GM20431 (cell line): ENCODE measurements around the gene KLHDC8A.
"Not testable (repeated sequence)": the region's sequence is repeated elsewhere in the genome, so short reads cannot be mapped to it uniquely, and the experiment has no call there.

Experiments used
- in situ Hi-C: fragments of 300-500 bp; cut with MseI, MboI; formaldehyde crosslinking; loops from one replicate; pipeline ENCODE4 v1.15.0; 2020; ENCODE audit warnings: low sequenced_read_pairs; ENCODE audit not compliant: unreplicated experiment

Gene KLHDC8A

DNA sequence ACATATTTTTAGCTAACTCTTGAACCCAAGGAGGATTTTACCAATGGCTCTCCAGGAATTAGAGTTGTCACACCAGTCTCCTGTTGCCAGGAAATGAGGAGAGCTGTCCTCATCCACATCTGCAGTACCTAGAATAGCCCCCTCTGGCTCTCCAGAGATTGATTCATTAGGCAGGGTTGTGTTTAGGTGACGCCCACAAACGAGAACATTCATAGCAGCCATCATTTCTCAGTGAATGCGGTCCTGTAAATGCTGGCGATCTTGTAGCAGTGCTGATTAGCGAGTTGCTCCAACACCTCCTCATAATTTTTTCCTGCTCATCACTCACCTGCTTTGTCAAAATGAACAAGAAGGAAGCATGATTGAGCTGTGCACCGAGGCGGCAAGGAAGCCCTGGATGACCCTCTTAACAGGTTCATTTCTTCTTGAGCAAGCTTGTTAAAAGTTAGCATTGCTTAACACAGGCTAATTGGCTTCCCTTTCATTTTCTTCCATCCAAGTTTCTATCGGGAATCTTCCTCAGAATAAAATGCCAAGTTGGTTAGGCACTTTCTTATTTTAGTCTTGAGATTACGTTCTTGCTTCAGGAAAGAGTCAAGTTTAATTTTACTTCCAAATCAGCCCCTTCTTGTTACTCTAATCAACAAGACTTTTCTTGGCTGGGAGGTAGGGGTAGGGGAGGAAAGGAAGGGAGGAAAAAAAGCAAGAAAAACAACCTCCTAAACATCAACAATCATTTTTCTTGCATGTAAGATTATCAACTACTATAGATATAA is 16.5 kb upstream of the KLHDC8A start:
- in situ Hi-C loops, result no loop called here

DNA sequence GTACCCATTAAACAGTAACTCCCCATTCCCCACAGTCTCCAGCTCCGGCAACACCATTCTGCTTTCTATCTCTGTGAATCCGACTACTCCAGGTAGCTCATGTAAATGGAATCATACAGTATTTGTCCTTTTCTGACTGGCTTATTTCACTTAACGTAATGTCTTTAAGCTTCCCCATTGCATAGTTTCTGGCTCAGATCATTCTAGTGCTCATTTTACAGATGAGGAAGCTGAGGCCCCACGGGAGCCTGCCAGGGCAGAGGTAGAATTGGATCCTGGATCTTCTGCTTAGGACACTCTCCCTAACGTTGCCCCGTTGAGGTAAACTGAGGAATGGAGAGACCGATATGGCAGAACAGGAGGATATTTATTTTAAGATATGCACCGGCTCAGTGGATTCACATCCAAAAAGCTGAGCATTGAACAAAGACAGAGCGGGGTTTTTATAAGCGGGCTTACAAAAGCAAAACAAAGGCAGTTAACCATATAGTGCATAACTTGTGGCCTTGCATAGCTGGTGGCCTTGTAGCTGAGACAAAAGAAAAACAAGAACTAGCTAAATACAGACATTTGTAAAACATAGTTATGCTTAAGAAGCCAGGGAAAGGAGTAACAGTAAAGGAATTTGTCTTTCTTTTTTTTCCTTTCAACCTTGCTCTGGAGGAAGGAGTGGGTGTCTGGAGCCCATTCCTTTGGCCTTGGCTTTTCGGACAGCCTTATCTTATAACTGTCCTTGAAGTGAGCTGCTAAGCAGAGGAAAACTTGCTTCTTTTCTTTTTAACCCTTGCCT is 15.3 kb upstream of the KLHDC8A start:
- in situ Hi-C loops, result no loop called here

DNA sequence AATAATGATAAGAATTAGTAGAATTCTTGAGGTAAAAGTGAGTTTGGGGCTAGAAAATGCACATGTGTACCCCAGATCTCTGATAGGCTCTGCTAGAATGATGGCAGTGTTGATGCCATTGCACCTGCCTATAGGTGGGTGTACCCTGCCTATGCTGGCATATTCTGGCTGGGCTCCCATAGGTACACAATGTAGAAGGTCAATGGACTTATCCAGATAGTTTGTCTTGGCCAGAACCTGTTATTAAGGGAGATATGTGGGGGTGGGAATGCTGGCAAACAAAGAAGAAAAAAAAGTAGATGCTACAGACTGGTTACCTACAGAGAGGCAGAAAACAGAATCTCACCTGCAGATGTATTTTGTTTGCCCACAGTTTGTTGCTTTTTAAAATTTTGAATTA is 14.1 kb upstream of the KLHDC8A start:
- in situ Hi-C loops, result no loop called here

DNA sequence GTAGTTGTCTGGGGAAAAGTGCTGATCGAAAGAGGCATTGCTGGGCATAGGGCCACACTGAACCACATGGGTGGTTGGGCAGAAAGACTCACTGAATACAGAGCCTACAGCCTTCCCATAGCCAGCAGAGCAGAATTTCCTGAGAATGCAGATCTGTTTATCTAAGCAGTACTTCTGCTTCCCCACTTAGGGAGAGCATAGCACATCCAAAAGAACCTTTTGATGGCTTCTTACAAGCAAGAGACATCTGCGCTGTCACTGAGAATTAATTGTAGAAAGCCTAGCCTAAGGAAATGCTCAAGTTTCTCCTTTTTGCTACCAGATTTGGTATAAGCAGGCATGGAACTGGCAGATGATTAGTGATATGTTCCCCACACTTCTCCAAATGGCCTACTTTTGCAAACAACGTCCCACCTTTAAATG is 13.0 kb upstream of the KLHDC8A start:
- in situ Hi-C loops, result no loop called here

DNA sequence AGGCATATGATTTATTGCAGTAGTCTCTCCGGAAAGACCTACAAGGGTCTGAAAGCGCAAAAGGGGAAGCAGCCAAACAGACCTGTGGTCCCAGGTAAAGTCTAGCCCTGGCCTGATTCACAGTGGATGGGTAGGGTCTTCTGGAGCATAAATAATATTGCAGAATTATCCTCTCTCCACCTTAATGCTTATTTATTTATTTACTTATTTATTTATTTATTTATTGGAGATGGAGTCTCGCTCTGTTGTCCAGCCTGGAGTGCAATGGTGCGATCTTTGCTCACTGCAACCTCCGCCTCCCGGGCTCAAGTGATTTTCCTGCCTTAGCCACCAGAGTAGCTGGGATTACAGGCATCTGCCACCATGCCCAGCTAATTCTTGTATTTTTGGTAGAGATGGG is 11.8 kb upstream of the KLHDC8A start:
- in situ Hi-C loops, result no loop called here

DNA sequence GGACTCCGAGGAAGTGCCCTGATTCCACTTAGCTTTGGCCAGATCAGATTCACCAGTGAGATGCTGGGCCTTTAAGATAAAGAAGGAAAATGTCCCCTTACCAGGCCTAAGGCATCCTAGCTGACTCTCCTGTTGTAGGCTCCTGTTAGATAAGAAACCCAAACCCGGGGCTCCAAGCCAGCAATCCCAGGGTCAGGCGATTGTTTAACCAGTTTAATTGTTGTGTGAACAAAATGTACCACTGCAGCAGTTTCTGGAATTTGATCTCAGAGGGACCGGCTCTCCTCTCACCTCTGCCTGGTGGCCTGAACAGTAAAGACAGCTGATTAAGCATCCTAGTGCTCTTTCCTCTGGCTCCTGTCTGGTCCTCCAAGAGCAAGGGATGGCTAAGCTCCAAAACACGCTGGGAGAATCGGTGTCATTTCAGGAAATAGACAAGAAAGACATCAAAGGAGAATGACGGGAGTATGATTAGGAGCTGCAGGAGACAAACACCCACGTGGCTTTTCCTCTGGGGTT is 9.3 kb upstream of the KLHDC8A start:
- in situ Hi-C loops, result no loop called here

DNA sequence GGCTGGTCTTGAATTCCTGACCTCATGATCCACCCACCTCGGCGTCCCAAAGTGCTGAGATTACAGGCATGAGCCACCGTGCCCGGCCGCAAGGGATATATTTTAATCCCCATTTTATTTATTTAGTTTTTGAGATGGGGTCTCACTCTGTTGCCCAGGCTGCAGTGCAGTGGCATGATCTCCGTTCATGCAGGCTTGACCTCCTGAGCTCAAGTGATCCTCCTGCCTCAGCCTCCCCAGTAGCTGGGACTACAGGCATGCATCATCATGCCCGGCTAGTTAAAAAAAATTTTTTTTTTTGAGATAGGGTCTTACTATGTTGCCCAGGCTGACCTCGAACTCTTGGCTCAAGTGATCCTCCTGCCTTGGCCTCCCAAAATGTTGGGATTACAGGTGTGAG is 8.4 kb upstream of the KLHDC8A start:
- in situ Hi-C loops, result not testable (repeated sequence)

DNA sequence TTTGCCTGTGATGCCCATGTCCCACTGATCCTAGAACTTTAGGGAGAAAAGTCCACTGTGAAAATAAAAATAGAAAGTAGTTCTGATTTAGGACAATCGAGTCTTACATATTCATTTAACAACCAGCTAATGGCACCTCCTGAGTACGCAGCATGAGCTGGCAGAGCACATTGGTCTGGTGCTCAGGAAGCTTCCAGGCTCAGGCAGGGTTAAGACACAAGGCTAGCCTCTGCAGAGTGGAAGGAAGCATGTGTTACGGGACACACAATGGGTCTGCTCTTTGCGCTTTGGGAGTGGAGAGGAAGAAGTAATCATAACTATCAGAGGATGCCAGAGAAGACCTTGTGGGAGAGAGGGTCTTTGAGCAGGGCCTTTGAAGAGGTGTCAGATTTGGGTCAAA is 4.2 kb upstream of the KLHDC8A start:
- in situ Hi-C loops, result no loop called here

DNA sequence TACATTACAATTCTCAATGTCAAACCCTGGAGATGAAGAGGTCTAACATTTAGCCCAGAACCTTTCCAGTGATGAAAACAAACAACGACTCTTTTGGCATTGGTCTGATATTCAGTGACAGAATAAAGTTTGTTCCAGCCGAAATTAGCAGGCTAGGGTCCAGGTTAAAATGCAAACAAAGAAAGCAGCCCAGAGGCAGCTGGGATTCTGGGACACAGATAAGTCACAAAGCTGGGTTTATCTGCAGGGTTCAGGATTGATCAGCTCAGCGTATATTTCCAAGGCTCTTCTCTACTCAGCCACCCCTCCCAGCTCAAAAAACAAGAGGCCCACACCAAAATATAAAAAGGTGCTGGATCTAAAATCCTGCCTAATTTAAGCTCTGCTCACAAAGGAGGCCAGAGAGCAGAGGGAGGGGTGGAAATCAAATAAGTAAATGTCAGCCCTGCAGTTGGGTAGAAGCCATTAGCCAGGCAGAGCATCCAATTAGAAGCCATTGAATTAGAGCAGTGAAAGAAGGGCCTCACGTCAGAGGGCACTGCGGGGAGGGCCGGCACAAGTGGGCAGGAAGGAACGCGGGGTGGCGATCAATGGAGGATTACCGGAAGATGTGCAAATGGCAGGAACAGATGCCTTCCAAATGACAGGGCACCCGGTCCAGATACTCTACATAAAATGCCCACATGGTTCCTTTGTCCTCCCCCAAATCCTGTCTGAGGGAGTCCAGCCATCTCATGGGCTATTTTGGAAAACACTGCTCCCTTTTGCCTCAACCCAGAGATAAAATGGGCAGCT is 3.2 kb upstream of the KLHDC8A start:
- in situ Hi-C loops, result no loop called here

DNA sequence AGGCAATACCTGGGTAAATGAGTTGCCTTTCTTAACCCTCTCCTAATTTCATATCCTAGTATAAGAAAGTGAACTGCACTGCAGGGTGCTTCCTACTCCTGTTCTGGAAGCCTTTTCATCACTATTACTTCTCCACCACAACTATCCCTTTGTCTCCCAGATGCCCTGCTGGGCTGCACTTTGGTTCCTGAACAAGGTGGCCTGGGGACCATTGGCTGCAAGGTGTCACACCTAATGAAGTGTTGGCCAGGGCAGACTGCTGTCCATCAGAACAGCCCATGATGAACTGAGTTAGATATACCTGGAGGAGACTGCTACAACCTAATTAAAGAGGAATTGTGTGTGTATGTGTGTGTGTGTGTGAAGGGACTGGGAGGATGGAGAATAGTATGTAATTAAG is 1.9 kb upstream of the KLHDC8A start:
- in situ Hi-C loops, result no loop called here

DNA sequence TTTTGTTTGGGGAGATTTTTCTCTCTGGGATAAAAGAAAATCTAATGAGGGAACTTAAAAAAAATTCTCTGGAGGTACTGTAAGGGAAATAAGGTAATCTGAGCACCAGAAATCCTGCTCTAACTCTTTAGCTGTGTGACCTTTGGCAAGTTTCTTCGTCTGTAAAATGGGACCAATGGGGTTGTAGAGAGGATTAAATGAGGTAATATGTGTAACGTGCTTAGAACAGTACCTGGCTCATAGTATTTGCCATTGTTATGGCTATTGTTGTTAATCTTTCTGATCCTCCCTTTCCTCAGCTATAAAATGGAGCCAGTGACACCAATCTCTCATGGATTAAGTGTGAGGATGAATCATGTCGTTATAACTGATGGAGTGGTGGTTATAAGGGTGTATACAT is 845 bp upstream of the KLHDC8A start:
- in situ Hi-C loops, result no loop called here

DNA sequence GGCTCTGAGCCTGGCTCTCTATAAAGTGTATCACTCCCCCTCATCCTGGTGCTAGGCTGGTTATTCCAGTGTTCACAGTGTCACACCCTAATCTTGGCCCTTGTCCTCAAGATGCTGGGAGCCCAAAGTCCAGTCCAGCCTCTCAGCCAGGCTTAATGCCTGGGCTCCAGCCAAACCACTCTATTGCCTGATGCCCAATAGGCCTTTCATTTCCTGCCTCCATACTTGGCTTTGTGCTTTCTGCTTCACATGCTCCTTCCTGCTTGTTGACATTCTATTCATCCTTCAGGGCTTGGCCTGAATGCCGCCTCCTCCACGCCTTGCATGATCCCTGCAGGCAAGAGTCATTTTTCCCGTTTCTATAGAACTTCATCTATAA is 1.7 kb downstream of the KLHDC8A start:
- in situ Hi-C loops, result no loop called here

DNA sequence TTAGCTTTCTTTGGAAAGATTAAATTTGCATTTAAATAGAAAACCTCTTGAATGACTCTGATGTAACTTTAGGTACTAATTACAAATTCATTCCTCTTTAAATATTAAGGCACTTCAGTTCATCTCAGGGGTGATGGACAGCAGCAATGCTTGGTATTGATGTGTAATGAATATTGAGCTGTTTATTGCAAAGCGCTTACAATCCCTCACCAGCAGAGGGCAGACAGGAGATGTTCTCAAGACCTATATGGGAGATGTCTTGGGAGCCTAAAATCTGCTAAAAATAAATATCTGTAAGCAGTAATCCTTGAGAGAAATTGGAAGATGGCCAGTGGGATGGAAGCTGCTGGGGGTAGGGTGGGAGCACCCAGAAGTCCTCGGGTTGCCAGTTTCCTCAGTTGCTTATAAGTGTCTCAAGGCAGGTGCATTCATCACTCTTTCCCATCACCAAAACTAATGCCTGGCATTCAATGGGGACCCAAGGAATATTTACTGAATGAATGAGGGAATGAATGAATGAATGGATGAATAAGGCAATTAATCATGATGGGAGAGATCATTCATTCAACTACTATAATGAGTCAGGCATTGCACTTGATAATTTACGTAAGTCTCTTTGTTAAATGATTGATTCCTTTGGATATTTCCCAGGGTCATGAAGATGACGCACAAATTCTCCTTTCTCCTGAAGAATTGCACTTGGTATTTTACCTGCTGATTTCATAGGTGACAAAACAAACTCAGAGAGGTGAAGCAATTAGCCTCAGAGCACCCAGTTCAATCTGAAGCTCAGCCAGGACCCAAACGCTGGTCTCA is 2.3 kb downstream of the KLHDC8A start:
- in situ Hi-C loops, result no loop called here

DNA sequence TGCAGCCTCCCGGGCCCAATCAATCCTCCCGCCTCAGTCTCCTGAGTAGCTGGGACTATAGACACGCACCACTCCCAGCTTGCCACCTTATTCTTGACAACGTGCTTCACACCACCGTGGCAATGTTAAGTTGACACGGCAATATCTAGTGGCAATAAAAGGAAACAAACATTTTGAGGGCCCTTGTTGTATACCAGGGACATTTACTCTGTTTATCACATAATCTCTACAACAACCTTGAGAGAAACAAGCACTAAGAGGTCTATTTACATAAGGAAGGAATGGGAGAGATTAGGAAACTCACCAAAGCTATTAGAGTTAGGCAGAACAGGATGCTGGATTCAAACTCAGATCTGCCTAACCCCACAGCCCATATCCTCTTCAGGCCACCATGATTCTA is 3.1 kb downstream of the KLHDC8A start:
- in situ Hi-C loops, result no loop called here

DNA sequence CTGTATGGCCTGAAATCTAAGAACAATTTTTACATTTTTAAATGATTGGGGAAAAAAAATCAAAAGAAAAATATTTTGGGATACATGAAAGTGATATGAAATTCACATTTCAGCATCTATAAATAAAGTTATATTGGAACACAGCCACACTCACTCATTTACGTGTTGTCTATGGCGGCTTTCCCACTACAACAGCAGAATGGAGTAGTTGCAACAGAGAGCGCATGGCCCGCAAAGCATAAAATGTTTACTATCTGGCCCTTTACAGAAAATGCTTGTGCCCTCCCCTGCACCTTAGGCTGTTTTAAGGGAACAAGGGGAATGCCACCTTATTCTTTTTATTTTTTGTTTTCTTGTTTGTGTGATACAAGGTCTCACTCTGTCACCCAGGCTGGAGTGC is 3.5 kb downstream of the KLHDC8A start:
- in situ Hi-C loops, result no loop called here

DNA sequence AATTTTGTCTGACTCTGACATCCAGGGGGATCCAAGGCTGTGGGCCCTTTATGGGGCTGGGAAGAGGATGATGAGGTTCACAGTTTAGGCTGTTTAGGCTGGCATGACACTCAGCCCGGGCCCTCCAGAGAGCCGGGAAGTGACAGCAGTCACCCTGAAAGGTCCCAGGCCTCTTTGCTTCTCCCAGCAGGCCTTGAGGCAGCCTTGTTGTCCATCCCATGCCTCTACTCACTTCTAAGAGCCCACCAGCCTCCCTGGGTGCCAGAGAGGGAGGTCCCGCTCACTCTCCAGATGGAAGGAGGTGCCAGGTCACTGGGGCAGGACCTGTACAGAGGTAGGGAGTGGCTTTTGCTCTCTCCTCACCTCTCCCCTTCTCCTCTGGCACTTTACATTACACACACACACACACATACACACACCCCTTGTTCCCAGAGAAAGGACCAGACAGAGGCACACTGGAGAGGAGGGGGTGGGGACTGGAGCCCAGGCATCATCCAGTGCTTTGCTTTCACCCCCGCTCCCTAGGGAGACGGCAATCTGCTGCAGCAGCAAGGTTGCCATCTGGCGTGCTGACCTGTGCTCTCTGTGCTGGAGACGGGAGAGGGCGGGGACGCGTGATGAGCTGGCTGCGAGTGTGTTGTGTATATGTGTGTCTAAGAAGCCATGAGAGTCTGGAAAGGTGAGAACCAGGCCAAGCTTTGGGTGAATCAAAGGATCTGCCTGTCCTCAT is 4.6 kb downstream of the KLHDC8A start:
- in situ Hi-C loops, result no loop called here

DNA sequence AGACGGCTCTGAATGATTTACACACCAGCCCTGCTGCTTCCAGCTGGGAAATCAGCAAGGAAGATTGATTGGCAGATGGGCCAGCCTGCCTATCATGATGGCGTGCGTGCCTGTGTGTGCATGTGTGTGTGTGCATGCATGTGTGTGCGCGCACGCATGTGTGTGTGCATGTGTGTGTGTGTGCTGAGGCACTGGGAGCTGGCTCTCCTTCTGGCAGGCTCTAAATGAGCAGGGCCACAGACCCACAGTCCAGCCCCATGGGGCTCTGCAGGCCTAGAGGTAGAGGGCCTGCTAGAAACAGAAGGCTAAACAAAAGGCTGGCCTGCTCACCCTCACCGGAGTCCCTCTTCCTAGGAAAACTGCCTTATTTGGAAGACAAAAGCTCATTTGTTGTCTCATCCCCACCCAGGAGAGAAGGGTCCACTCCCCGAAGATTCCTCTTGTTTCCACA is 6.0 kb downstream of the KLHDC8A start:
- in situ Hi-C loops, result no loop called here

DNA sequence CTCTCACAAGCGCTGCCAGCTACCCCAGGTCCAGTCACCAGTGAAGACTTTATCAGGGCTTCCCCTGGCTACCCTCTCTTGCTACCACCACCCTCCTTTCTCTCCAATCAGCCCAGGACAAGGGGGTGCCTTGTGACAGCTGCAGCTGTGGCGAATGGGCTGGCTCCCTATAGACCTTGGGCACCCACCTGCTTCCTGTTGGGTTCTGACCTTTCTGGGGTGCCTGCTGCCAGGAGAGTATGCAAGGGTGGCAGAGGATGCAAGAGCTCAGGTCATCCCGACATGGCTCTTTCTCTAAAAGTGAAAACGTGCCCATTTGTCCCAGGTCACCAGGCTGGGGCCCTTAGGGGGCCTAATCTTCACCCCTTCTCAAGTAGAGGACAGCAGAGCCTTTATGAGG is 6.6 kb downstream of the KLHDC8A start:
- in situ Hi-C loops, result no loop called here
